ENCODE results near the gene ANKRD33. TPM values are rescaled to one million over a fixed set of nuclear protein-coding genes. Genes with fewer than 3 reads are reported as not detected.

The ANKRD33 gene
- total and polyA plus RNA-seq, 2 experiments from 2014 or later: 0.27 to 1.7 TPM

DNA sequence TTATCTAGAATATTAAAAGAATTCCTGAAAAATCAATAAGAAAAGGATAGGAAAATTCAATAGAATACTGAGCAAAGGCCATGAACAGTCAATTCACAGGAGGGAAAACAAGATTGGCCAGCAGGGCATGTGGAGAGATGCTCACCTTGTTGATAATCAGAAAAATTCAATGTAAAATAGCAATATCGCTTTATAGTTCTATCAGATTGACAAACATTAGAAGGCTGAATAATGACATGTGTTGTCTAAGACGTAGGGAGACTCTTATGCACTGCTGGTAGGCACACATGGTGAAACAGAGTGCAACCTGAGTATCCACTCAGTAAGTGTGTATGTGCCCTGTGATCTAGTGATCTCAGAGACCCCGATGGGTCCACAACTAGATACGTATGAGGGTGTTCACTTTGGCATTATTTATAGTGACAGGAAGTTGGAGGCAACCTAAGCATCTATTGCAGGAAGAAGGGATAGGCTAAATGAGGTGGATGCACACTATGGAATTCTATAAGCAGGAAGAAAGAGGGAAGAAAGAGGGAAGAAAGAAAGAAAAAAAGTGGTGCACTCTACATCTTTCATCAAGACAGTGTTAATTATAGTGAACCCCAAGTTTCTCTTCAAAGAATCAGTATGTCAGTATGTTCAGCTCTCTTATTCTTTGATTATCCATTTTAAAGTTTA is 3.8 kb upstream of the ANKRD33 start (continued):
- TF ChIP-seq, protein P1, sequence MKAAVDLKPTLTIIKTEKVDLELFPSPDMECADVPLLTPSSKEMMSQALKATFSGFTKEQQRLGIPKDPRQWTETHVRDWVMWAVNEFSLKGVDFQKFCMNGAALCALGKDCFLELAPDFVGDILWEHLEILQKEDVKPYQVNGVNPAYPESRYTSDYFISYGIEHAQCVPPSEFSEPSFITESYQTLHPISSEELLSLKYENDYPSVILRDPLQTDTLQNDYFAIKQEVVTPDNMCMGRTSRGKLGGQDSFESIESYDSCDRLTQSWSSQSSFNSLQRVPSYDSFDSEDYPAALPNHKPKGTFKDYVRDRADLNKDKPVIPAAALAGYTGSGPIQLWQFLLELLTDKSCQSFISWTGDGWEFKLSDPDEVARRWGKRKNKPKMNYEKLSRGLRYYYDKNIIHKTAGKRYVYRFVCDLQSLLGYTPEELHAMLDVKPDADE (IDR thresholded peaks at IDR 0.05): no peak
- no peak for TF ChIP-seq EZH2phosphoT487 (IDR thresholded peaks at IDR 0.05; ENCODE audit: unreplicated experiment)
- no peak for TF ChIP-seq STAT1 (IDR thresholded peaks at IDR 0.05; ENCODE audit: unreplicated experiment)
- TF ChIP-seq ZNF114 (CRISPR knock-in tag; IDR thresholded peaks at IDR 0.05): no peak
- no peak for TF ChIP-seq EZH2 (IDR thresholded peaks at IDR 0.05; ENCODE audit: low read depth, unreplicated experiment)
- no peak for TF ChIP-seq JUNB (IDR thresholded peaks at IDR 0.05; ENCODE audit: unreplicated experiment)

DNA sequence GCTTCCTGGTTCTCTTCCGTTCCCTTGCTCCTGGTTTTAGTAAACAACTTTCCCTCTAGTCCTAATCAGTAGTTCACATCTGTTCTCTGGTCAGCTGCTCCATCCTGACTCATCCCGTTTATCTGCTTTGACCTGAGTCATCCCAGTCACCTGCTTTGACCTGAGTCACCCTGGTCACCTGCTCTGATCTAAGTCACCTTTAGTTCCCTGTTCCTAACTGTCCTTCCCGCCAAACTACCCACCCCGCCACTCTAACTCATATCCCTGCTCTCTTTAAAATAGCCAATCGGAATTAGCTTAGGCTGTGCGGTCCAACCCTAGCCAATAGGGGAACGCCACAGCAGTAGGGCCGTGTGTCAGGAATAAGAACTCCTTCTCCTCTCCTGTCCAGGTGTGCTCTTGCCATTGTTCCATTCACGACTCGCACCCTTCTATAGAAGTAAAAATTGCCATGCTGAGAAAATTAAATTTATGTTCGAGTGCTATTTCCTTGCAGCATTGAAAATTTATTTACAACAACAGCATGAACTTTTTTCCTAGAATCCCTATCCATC is 3.1 kb upstream of the ANKRD33 start:
- Histone ChIP-seq H4K20me1 (replicated peaks; ENCODE audit: insufficient read depth) (no peaks in the 10 kb centered on the region), H3K4me2 (no peak overlapping the region), H3K4me1 (ENCODE audit: insufficient read depth) (peaks cover 8% of the 10 kb centered on the region), H3K79me2 (replicated peaks; ENCODE audit: insufficient read depth) (no peaks in the 10 kb centered on the region), H3K36me3 (ENCODE audit: insufficient read depth) (no peaks in the 10 kb centered on the region), H3K4me3 (no peak overlapping the region), H3K27ac (ENCODE audit: low read depth) (no peak overlapping the region), H2AFZ (no peak overlapping the region), H3K27me3 (ENCODE audit: insufficient read depth) (peaks cover 12% of the 10 kb centered on the region; the same call in 1 of the 2 replicates), H3K9me2 (ENCODE audit: insufficient read depth) (no peaks in the 10 kb centered on the region), H3F3A (replicated peaks; ENCODE audit: low read depth) (peaks cover 3% of the 10 kb centered on the region; the same call in 1 of the 2 replicates)
- H3K27ac Mint-ChIP-seq: no peak overlapping the region
- no peak for DNase-seq (ENCODE audit: low spot score)
- H3K4me1 Mint-ChIP-seq: peaks cover 16% of the 10 kb centered on the region; the same call in 2 of the 3 replicates
- H3K36me3 Mint-ChIP-seq (ENCODE audit: low read depth): no peaks in the 10 kb centered on the region
- ATAC-seq: no peak
- H3K4me3 Mint-ChIP-seq: no peak overlapping the region
- H3K27me3 Mint-ChIP-seq (ENCODE audit: insufficient read depth, low read depth, poor library complexity): peaks cover 16% of the 10 kb centered on the region
- H3K9me3 Mint-ChIP-seq: no peaks in the 10 kb centered on the region; the same call in 1 of the 3 replicates
- TF ChIP-seq NANOG (IDR thresholded peaks at IDR 0.05; ENCODE audit: borderline replicate concordance): no peak
- TF ChIP-seq STAT1 (IDR thresholded peaks at IDR 0.05; ENCODE audit: unreplicated experiment): no peak
- TF ChIP-seq, protein P2, sequence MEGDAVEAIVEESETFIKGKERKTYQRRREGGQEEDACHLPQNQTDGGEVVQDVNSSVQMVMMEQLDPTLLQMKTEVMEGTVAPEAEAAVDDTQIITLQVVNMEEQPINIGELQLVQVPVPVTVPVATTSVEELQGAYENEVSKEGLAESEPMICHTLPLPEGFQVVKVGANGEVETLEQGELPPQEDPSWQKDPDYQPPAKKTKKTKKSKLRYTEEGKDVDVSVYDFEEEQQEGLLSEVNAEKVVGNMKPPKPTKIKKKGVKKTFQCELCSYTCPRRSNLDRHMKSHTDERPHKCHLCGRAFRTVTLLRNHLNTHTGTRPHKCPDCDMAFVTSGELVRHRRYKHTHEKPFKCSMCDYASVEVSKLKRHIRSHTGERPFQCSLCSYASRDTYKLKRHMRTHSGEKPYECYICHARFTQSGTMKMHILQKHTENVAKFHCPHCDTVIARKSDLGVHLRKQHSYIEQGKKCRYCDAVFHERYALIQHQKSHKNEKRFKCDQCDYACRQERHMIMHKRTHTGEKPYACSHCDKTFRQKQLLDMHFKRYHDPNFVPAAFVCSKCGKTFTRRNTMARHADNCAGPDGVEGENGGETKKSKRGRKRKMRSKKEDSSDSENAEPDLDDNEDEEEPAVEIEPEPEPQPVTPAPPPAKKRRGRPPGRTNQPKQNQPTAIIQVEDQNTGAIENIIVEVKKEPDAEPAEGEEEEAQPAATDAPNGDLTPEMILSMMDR (conservative IDR thresholded peaks at IDR 0.05; ENCODE audit: low read depth in 2 of 2): no peak
- no peak for TF ChIP-seq JUNB (IDR thresholded peaks at IDR 0.05; ENCODE audit: unreplicated experiment)
- no peak for TF ChIP-seq CREB1 (CRISPR knock-in tag; IDR thresholded peaks at IDR 0.05; ENCODE audit: low read depth)
- no peak for TF ChIP-seq ZNF331 (CRISPR knock-in tag; IDR thresholded peaks at IDR 0.05; ENCODE audit: low read depth)
- no peak for TF ChIP-seq POLR2AphosphoS5 (IDR thresholded peaks at IDR 0.05; ENCODE audit: low read depth)
- TF ChIP-seq, protein P1 (IDR thresholded peaks at IDR 0.05): no peak
- no peak for TF ChIP-seq ZNF114 (CRISPR knock-in tag; IDR thresholded peaks at IDR 0.05)
- no peak for TF ChIP-seq EZH2phosphoT487 (IDR thresholded peaks at IDR 0.05; ENCODE audit: unreplicated experiment)
- TF ChIP-seq, protein P3, sequence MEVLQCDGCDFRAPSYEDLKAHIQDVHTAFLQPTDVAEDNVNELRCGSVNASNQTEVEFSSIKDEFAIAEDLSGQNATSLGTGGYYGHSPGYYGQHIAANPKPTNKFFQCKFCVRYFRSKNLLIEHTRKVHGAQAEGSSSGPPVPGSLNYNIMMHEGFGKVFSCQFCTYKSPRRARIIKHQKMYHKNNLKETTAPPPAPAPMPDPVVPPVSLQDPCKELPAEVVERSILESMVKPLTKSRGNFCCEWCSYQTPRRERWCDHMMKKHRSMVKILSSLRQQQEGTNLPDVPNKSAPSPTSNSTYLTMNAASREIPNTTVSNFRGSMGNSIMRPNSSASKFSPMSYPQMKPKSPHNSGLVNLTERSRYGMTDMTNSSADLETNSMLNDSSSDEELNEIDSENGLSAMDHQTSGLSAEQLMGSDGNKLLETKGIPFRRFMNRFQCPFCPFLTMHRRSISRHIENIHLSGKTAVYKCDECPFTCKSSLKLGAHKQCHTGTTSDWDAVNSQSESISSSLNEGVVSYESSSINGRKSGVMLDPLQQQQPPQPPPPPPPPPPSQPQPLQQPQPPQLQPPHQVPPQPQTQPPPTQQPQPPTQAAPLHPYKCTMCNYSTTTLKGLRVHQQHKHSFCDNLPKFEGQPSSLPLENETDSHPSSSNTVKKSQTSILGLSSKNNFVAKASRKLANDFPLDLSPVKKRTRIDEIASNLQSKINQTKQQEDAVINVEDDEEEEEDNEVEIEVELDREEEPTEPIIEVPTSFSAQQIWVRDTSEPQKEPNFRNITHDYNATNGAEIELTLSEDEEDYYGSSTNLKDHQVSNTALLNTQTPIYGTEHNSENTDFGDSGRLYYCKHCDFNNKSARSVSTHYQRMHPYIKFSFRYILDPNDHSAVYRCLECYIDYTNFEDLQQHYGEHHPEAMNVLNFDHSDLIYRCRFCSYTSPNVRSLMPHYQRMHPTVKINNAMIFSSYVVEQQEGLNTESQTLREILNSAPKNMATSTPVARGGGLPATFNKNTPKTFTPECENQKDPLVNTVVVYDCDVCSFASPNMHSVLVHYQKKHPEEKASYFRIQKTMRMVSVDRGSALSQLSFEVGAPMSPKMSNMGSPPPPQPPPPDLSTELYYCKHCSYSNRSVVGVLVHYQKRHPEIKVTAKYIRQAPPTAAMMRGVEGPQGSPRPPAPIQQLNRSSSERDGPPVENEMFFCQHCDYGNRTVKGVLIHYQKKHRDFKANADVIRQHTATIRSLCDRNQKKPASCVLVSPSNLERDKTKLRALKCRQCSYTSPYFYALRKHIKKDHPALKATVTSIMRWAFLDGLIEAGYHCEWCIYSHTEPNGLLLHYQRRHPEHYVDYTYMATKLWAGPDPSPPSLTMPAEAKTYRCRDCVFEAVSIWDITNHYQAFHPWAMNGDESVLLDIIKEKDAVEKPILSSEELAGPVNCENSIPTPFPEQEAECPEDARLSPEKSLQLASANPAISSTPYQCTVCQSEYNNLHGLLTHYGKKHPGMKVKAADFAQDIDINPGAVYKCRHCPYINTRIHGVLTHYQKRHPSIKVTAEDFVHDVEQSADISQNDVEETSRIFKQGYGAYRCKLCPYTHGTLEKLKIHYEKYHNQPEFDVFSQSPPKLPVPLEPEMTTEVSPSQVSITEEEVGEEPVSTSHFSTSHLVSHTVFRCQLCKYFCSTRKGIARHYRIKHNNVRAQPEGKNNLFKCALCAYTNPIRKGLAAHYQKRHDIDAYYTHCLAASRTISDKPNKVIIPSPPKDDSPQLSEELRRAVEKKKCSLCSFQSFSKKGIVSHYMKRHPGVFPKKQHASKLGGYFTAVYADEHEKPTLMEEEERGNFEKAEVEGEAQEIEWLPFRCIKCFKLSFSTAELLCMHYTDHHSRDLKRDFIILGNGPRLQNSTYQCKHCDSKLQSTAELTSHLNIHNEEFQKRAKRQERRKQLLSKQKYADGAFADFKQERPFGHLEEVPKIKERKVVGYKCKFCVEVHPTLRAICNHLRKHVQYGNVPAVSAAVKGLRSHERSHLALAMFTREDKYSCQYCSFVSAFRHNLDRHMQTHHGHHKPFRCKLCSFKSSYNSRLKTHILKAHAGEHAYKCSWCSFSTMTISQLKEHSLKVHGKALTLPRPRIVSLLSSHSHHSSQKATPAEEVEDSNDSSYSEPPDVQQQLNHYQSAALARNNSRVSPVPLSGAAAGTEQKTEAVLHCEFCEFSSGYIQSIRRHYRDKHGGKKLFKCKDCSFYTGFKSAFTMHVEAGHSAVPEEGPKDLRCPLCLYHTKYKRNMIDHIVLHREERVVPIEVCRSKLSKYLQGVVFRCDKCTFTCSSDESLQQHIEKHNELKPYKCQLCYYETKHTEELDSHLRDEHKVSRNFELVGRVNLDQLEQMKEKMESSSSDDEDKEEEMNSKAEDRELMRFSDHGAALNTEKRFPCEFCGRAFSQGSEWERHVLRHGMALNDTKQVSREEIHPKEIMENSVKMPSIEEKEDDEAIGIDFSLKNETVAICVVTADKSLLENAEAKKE (CRISPR knock-in tag; IDR thresholded peaks at IDR 0.05): no peak
- TF ChIP-seq EZH2 (IDR thresholded peaks at IDR 0.05; ENCODE audit: low read depth, unreplicated experiment): no peak
